GM21526 (cell line): ENCODE results near the gene NUMBL.
"Not testable (repeated sequence)": the region's sequence is repeated elsewhere in the genome, so short reads cannot be mapped to it uniquely, and the experiment has no call there.

Experiments
- ATAC-seq: cut with Tn5 transposase; IDR thresholded peaks from one replicate; pipeline ENCODE4 v1.9.1; 2021; ENCODE audit warnings: moderate library complexity; ENCODE audit not compliant: unreplicated experiment, low FRiP score

Gene NUMBL

GRCh38 chr19:40690050-40690692 is at the start of gene NUMBL:
NUMBL (minus strand) TSS chr19:40690651; CDS start chr19:40690483, 168 bp downstream.
- ATAC-seq, result no peak

- no peak for ATAC-seq
These were observed 48.8 kb upstream of the NUMBL start for GRCh38 chr19:40739030-40739839.

- ATAC-seq, result no peak
These were observed 46.7 kb upstream of the NUMBL start for GRCh38 chr19:40737102-40737644.

- no peak for ATAC-seq
These were observed 46.2 kb upstream of the NUMBL start for GRCh38 chr19:40736661-40737060.

GRCh38 chr19:40735013-40735771 is 44.7 kb upstream of the NUMBL start:
- ATAC-seq, result no peak

- ATAC-seq, result no peak
These were observed 42.7 kb upstream of the NUMBL start for GRCh38 chr19:40733149-40733548.

- not testable (repeated sequence) for ATAC-seq
These were observed 41.9 kb upstream of the NUMBL start for GRCh38 chr19:40732304-40732703.

- not testable (repeated sequence) for ATAC-seq
These were observed 39.6 kb upstream of the NUMBL start for GRCh38 chr19:40730065-40730464.

GRCh38 chr19:40726279-40726678 is 35.8 kb upstream of the NUMBL start:
- ATAC-seq, result no peak

GRCh38 chr19:40724855-40725254 is 34.4 kb upstream of the NUMBL start:
- ATAC-seq, result no peak

GRCh38 chr19:40724315-40724714 is 33.9 kb upstream of the NUMBL start:
- no peak for ATAC-seq

GRCh38 chr19:40723661-40724254 is 33.3 kb upstream of the NUMBL start:
- no peak for ATAC-seq

- ATAC-seq, result no peak
These were observed 31.6 kb upstream of the NUMBL start for GRCh38 chr19:40721936-40722661.

GRCh38 chr19:40721140-40721486 is 30.7 kb upstream of the NUMBL start:
- ATAC-seq, result no peak

- no peak for ATAC-seq
These were observed 29.0 kb upstream of the NUMBL start for GRCh38 chr19:40719414-40719894.

- ATAC-seq, result no peak
These were observed 28.4 kb upstream of the NUMBL start for GRCh38 chr19:40718774-40719391.

GRCh38 chr19:40717880-40718773 is 27.7 kb upstream of the NUMBL start:
- ATAC-seq, result no peak

GRCh38 chr19:40717325-40717879 is 27.0 kb upstream of the NUMBL start:
- peak; percentile 4 for ATAC-seq
